GM12892 (cell line): Measurements from ENCODE around the gene GAB2.

ENCODE experiments used
- POLR2A ChIP-seq: IDR thresholded peaks from 2 replicates; pipeline ENCODE4 v1.6.1; 2011; ENCODE audit warnings: low read depth, low read length, control low read depth
- POLR2AphosphoS5 ChIP-seq: IDR thresholded peaks from 2 replicates; pipeline ENCODE4 v1.6.1; 2011; ENCODE audit warnings: low read depth, low read length, control low read depth
- TAF1 ChIP-seq: IDR thresholded peaks from 2 replicates; pipeline ENCODE4 v1.6.1; 2011; ENCODE audit warnings: low read depth, mild to moderate bottlenecking, control low read depth, low read length, borderline replicate concordance

- TF ChIP-seq TAF1 (no peak), POLR2A (no peak), POLR2AphosphoS5 (no peak)
Observed at GRCh38 chr11:78259777-78260487, 157.7 kb downstream of the GAB2 start.
